GM06990 (cell line): ENCODE results near the gene TRAM2.

ENCODE experiments used
- DNase-seq: peaks from one replicate; pipeline ENCODE4 v3.0.0-alpha.2; 2011; ENCODE audit not compliant: insufficient read length; ENCODE audit errors: extremely low read depth
- H3K27me3 ChIP-seq: replicated peaks from 2 replicates; pipeline ENCODE4 v1.6.0; 2011; ENCODE audit warnings: low read length; ENCODE audit not compliant: control insufficient read depth, insufficient read depth
- H3K36me3 ChIP-seq: 2 replicates; pipeline ENCODE4 v1.5.1; 2011; ENCODE audit warnings: low read length; ENCODE audit not compliant: control insufficient read depth, insufficient read depth
- H3K4me3 ChIP-seq: replicated peaks from 2 replicates; pipeline ENCODE4 v1.5.1; 2011; ENCODE audit warnings: low read depth, mild to moderate bottlenecking, control low read depth, low read length
- TF ChIP-seq, protein P1 (sequence below): IDR thresholded peaks from 2 replicates; pipeline ENCODE4 v1.5.1; 2011; ENCODE audit warnings: low read length, control low read depth, mild to moderate bottlenecking, inconsistent platforms; ENCODE audit not compliant: insufficient read depth, poor library complexity, severe bottlenecking

TRAM2 gene

DNA sequence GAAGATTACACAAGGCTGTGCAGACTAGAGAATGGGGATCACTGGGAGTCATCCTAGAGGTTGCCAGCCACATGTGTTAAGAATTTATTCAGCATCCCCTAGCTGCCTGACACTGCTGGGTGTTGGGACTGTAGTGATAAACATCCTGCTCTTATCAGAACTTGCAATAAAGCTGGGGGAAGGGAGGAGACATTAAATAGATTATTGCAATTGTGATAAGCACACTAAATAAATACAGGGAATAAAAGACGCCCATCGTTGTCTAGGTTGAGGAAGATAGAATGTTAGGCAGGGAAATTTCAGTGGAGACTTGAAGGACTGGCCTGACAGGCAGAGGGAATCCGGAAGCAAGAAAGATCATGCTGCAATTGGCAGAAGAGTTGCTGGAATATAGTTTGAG lies 33.2 kb upstream of the TRAM2 start:
- no peaks in the 10 kb centered on the region for H3K27me3 ChIP-seq

DNA sequence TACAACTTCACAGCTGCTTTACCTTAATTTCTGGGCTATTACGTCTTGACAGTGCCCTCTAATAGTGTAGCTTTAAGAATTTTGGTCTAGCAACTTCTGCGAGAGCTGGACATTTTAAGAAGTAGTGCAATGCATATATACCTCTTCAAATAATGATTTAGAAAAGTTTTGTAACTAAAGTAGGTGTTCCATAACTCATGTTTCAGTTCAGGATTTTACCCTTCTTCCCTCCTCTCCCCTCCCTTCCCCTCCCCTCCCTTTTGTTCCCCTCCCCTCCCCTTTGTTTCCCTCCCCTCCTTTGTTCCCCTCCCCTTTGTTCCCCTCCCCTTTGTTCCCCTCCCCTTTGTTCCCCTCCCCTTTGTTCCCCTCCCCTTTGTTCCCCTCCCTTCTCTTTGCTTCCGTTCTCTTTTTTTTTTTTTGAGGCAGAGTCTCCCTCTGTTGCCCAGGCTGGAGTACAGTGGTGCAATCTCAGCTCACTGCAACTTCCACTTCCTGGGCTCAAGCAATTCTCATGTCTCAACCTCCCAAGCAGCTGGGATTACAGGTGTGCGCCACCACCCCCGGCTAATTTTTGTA lies 28.8 kb upstream of the TRAM2 start:
- TF ChIP-seq, protein P1, sequence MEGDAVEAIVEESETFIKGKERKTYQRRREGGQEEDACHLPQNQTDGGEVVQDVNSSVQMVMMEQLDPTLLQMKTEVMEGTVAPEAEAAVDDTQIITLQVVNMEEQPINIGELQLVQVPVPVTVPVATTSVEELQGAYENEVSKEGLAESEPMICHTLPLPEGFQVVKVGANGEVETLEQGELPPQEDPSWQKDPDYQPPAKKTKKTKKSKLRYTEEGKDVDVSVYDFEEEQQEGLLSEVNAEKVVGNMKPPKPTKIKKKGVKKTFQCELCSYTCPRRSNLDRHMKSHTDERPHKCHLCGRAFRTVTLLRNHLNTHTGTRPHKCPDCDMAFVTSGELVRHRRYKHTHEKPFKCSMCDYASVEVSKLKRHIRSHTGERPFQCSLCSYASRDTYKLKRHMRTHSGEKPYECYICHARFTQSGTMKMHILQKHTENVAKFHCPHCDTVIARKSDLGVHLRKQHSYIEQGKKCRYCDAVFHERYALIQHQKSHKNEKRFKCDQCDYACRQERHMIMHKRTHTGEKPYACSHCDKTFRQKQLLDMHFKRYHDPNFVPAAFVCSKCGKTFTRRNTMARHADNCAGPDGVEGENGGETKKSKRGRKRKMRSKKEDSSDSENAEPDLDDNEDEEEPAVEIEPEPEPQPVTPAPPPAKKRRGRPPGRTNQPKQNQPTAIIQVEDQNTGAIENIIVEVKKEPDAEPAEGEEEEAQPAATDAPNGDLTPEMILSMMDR = no peak
- no peaks in the 10 kb centered on the region for H3K36me3 ChIP-seq
- no peaks in the 10 kb centered on the region; the same call in 1 of the 2 replicates for H3K27me3 ChIP-seq
- no peak overlapping the region for H3K4me3 ChIP-seq
- DNase-seq = no peak

More for the DNA sequence above, 33.2 kb upstream of the TRAM2 start:
- Histone ChIP-seq H3K36me3 (no peaks in the 10 kb centered on the region), H3K4me3 (no peak overlapping the region)
- no peak for DNase-seq
- TF ChIP-seq, protein P1 = no peak

GRCh38 chr6:52603000-52603795 lies 26.3 kb upstream of the TRAM2 start:
- no peaks in the 10 kb centered on the region; the same call in 1 of the 2 replicates for H3K27me3 ChIP-seq
- TF ChIP-seq, protein P1 = no peak
- no peak for DNase-seq
- no peak overlapping the region for H3K4me3 ChIP-seq
- no peaks in the 10 kb centered on the region for H3K36me3 ChIP-seq

DNA sequence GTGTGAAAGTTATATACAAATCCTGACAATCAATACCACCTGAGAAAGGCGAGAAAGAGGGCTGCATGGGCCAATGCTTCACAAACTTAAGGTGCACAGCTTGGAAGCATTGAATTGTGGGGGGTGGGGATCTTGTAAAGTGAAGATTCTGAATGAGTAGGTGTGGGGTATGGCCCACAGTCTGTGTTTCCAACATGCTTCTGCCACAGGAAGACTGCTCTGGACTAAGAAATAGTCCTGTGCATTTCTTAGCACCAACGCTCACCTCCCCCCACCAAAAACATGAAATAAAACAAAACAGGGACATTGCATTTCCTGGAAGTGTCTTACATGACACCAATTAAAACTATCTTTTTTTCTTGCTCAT lies 21.9 kb upstream of the TRAM2 start:
- DNase-seq = no peak
- H3K4me3 ChIP-seq = no peak overlapping the region
- no peaks in the 10 kb centered on the region for H3K36me3 ChIP-seq
- TF ChIP-seq, protein P1 = no peak
- no peaks in the 10 kb centered on the region for H3K27me3 ChIP-seq

DNA sequence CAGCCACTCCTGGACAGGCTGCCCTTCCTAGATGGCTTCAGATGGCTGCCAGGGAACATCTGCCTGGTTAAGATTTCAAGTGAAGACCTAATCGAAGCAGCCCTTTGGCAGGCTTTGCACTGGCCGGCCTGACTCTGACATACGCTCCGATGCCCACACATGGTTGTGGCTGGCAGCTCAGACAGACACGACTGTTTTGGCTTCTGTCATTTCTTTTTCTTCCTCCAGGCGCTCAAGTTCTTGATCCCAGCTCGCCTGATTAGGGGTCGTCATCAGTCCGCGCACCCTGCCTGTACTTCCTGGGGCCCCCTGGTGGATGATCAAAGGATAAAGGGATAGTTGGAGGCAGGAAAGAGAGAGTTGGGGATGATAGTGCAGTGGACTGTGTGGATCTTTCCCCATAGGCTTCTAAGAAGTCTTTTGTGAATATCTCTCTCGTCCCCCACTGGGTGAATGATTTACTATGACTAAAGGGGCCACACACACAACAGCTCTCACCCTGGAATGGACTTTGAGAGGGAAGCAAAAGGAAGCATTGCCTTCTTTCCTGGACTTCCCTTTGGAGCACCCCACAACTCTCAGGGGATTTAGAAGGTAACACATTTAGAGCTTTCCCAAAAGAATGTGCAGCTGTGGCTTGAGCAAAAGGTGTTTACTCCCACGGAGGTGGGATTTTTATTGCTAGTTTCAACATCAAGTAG lies 21.4 kb upstream of the TRAM2 start:
- Histone ChIP-seq H3K27me3 (no peaks in the 10 kb centered on the region), H3K4me3 (no peak overlapping the region), H3K36me3 (no peaks in the 10 kb centered on the region)
- TF ChIP-seq, protein P1 = peak; percentile 51
- DNase-seq = no peak
